ENCODE results near the gene SLC47A2. TPM values are rescaled to one million over a fixed set of nuclear protein-coding genes. Genes with fewer than 3 reads are reported as not detected.

SLC47A2 gene
- total and polyA plus RNA-seq, 2 of the 13 experiments (the other 11 are each of a cell fraction or from before 2014, with no cell fraction given): 0.04 TPM; not detected in 1

DNA sequence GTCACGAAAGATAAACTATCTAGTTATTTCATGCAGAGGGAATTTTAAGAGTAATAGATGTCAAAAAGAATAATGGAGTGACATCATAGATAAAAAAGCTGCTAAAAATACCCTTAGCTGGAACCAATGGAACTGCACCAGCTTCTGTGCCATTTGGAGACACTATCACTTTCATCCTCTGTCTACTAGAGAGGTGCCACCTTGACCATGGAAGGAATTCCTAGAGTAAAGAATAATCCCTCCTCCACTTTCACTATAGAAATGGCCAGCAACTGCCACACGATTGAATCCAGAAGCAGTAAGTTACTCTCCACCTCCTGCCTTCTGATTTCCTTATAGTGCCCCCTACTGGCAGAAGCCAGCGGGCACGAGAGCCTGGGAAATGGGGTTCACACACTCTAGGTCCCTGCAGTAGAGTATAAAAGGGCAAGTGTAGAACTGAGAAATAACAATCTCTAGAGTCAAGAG is 70.6 kb downstream of the SLC47A2 start:
- Histone ChIP-seq H4K20me1 (ENCODE audit: insufficient read depth, low read length) (no peaks in the 10 kb centered on the region), H3K9ac (ENCODE audit: insufficient read depth, low read depth, low read length) (no peak overlapping the region), H3K4me3 (replicated peaks in 1 of 3; ENCODE audit: insufficient read depth in 1 of 3, low read depth in 2 of 3, low read length in 3 of 3) (no peak overlapping the region), H3K4me1 (ENCODE audit: insufficient read depth, low read length) (peaks cover 63% of the 10 kb centered on the region), H3K27me3 (ENCODE audit: control insufficient read depth in 1 of 2, insufficient read depth in 2 of 2, low read length in 2 of 2) (no peaks in the 10 kb centered on the region; a peak in 1 of 5 replicates), H2AFZ (ENCODE audit: low read length) (no peak overlapping the region), H3K27ac (ENCODE audit: extremely low read length, insufficient read depth, low read length) (no peak overlapping the region), H3K9me3 (ENCODE audit: low read length) (no peaks in the 10 kb centered on the region), H3K79me2 (ENCODE audit: insufficient read depth, low read length) (peaks cover 18% of the 10 kb centered on the region), H3K36me3 (replicated peaks in 1 of 2; ENCODE audit: control insufficient read depth in 1 of 2, insufficient read depth in 2 of 2, low read length in 2 of 2) (no peaks in the 10 kb centered on the region), H3K4me2 (ENCODE audit: low read depth, low read length) (no peak overlapping the region)
- FAIRE-seq (no peak), DNase-seq (ENCODE audit: low spot score) (peak; percentile 29), ATAC-seq (no peak)
- in situ Hi-C loops (cut with HindIII; ENCODE audit: extremely low pct_ligation_motif_present, low pct_unique_long_range_greater_than_20kb) (no loop called here), intact Hi-C loops (cut with micrococcal nuclease; ENCODE audit: unreplicated experiment) (loop anchor here (5.0 to 10.0 kb wide), 4 partner anchors 51 to 119 kb away; no protein-coding TSS in a partner anchor)
- WGBS (ENCODE audit: low lambda C conversion rate): 46% methylated on average over 4 of the region's 4 CpGs
- POLR2A ChIA-PET: interaction anchor here (1.1 to 5.3 kb wide), 2 partner anchors 14 to 72 kb away, joined by 5 to 194 read pairs; no protein-coding TSS in a partner anchor
- BruUV-seq (replicated peaks): no TSS peak
- TF ChIP-seq STAG1 (CRISPR knock-in tag; IDR thresholded peaks at IDR 0.05) (peak; percentile 61), FOXJ3 (CRISPR knock-in tag; IDR thresholded peaks at IDR 0.05; ENCODE audit: borderline replicate concordance) (no peak), MED8 (CRISPR knock-in tag; IDR thresholded peaks at IDR 0.05; ENCODE audit: insufficient replicate concordance) (no peak), ZNF33B (CRISPR knock-in tag; IDR thresholded peaks at IDR 0.05) (no peak), KAT8 (CRISPR knock-in tag; IDR thresholded peaks at IDR 0.05) (0 out of 2 replicates have a peak, but pooled peaks have one; percentile 18), XRCC5 (optimal IDR thresholded peaks at IDR 0.05; ENCODE audit: low read length) (peak; percentile 23), CHD4 (IDR thresholded peaks at IDR 0.05; ENCODE audit: borderline replicate concordance, low read length) (0 out of 2 replicates have a peak, but pooled peaks have one; percentile 43), SMC3 (IDR thresholded peaks at IDR 0.05; ENCODE audit: low read length) (peak; percentile 69), SP1 (IDR thresholded peaks at IDR 0.05) (no peak), SP1 (CRISPR knock-in tag; IDR thresholded peaks at IDR 0.05) (no peak), HMG20B (CRISPR knock-in tag; conservative IDR thresholded peaks at IDR 0.05) (no peak), ATF7 (IDR thresholded peaks at IDR 0.05) (peak; percentile 46), ATF7 (CRISPR knock-in tag; IDR thresholded peaks at IDR 0.05) (no peak), ISX (CRISPR knock-in tag; conservative IDR thresholded peaks at IDR 0.05) (no peak), FOSL2 (CRISPR knock-in tag; IDR thresholded peaks at IDR 0.05) (no peak), RAD21 (CRISPR knock-in tag; IDR thresholded peaks at IDR 0.05) (peak; percentile 43; the same call in 1 of the 2 replicates)
- TF ChIP-seq, protein P1, sequence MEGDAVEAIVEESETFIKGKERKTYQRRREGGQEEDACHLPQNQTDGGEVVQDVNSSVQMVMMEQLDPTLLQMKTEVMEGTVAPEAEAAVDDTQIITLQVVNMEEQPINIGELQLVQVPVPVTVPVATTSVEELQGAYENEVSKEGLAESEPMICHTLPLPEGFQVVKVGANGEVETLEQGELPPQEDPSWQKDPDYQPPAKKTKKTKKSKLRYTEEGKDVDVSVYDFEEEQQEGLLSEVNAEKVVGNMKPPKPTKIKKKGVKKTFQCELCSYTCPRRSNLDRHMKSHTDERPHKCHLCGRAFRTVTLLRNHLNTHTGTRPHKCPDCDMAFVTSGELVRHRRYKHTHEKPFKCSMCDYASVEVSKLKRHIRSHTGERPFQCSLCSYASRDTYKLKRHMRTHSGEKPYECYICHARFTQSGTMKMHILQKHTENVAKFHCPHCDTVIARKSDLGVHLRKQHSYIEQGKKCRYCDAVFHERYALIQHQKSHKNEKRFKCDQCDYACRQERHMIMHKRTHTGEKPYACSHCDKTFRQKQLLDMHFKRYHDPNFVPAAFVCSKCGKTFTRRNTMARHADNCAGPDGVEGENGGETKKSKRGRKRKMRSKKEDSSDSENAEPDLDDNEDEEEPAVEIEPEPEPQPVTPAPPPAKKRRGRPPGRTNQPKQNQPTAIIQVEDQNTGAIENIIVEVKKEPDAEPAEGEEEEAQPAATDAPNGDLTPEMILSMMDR (CRISPR knock-in tag; IDR thresholded peaks at IDR 0.05): peak; percentile 71
- TF ChIP-seq, protein P2, sequence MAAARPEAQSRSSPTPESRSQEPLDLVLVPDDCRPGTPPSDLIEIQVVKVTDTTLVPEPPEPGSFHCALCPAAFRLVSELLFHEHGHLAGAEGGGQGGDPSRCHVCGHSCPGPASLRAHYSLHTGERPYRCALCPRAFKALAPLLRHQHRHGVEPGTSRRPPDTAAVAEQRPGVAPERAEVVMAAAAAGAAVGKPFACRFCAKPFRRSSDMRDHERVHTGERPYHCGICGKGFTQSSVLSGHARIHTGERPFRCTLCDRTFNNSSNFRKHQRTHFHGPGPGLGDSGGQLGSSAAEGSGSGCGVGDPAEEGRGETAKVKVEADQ (CRISPR knock-in tag; IDR thresholded peaks at IDR 0.05; ENCODE audit: borderline replicate concordance): no peak
- TF ChIP-seq, protein P3, sequence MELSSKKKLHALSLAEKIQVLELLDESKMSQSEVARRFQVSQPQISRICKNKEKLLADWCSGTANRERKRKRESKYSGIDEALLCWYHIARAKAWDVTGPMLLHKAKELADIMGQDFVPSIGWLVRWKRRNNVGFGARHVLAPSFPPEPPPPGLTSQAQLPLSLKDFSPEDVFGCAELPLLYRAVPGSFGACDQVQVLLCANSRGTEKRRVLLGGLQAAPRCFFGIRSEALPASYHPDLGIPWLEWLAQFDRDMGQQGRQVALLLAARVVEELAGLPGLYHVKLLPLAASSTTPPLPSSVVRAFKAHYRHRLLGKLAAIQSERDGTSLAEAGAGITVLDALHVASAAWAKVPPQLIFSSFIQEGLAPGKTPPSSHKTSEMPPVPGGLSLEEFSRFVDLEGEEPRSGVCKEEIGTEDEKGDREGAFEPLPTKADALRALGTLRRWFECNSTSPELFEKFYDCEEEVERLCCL (CRISPR knock-in tag; IDR thresholded peaks at IDR 0.05; ENCODE audit: borderline replicate concordance): no peak
- CTCF ChIA-PET (ENCODE audit: low intra/inter-chr PET ratio, low total read pairs): no interaction called here
